Type B pancreatic cell (in vitro differentiated cells): ENCODE data around the gene NAV2. TPM values are rescaled to one million over a fixed set of nuclear protein-coding genes. Genes with fewer than 3 reads are reported as not detected.

Source experiments
- DNase-seq: peaks from one replicate; pipeline ENCODE4 v3.0.0; 2021; ENCODE audit warnings: mixed read lengths; ENCODE audit not compliant: unreplicated experiment; ENCODE audit errors: extremely low spot score
- H3K27ac Mint-ChIP-seq: 2 replicates; pipeline ENCODE4 v1.8.0; 2021; ENCODE audit warnings: mild to moderate bottlenecking, mixed read lengths
- H3K27me3 Mint-ChIP-seq: 2 replicates; pipeline ENCODE4 v1.8.0; 2021; ENCODE audit warnings: mixed read lengths
- H3K36me3 Mint-ChIP-seq: 2 replicates; pipeline ENCODE4 v1.8.0; 2021; ENCODE audit warnings: mixed read lengths
- H3K4me1 Mint-ChIP-seq: one replicate; pipeline ENCODE4 v1.8.0; 2021; ENCODE audit warnings: mixed read lengths; ENCODE audit not compliant: unreplicated experiment
- H3K4me3 Mint-ChIP-seq: 2 replicates; pipeline ENCODE4 v1.8.0; 2021; ENCODE audit warnings: mild to moderate bottlenecking, mixed read lengths
- H3K9me3 Mint-ChIP-seq: 2 replicates; pipeline ENCODE4 v1.8.0; 2021; ENCODE audit warnings: mixed read lengths
- CTCF ChIP-seq: fragments of 200-600 bp; sonication (generic); conservative IDR thresholded peaks from 2 replicates; pipeline ENCODE4 v1.5.0; 2021; ENCODE audit warnings: antibody characterized with exemption, mild to moderate bottlenecking
- total RNA-seq: library from RNA; stranded (reverse); gene quantifications from 2 replicates; pipeline ENCODE4 v1.2.1, GENCODE V29; 2021; ENCODE audit warnings: low replicate concordance

Gene NAV2
- total RNA-seq, 1 donor from 2014 or later: 54.2 TPM

- peaks cover 4% of the 10 kb centered on the region for H3K27me3 Mint-ChIP-seq
- no peak overlapping the region for H3K4me3 Mint-ChIP-seq
- H3K36me3 Mint-ChIP-seq: peaks cover 16% of the 10 kb centered on the region
- peak overlapping the region; percentile 33 for H3K27ac Mint-ChIP-seq
- no peak for DNase-seq
- peak; percentile 67 for TF ChIP-seq CTCF
- H3K4me1 Mint-ChIP-seq: peaks cover 38% of the 10 kb centered on the region
- no peaks in the 10 kb centered on the region for H3K9me3 Mint-ChIP-seq
These were observed 241.3 kb downstream of the NAV2 start for GRCh38 chr11:19953909-19954308.

- Mint-ChIP-seq H3K36me3 (peaks cover 10% of the 10 kb centered on the region), H3K9me3 (no peaks in the 10 kb centered on the region), H3K27ac (no peak overlapping the region), H3K27me3 (peaks cover 4% of the 10 kb centered on the region), H3K4me3 (no peak overlapping the region), H3K4me1 (peaks cover 45% of the 10 kb centered on the region)
- no peak for DNase-seq
- TF ChIP-seq CTCF: no peak
These were observed 242.3 kb downstream of the NAV2 start for GRCh38 chr11:19954899-19955298.

- Mint-ChIP-seq H3K36me3 (peaks cover 10% of the 10 kb centered on the region), H3K9me3 (no peaks in the 10 kb centered on the region), H3K4me1 (peaks cover 47% of the 10 kb centered on the region), H3K27ac (no peak overlapping the region), H3K27me3 (peaks cover 4% of the 10 kb centered on the region), H3K4me3 (no peak overlapping the region)
- no peak for TF ChIP-seq CTCF
- no peak for DNase-seq
These were observed 243.0 kb downstream of the NAV2 start for GRCh38 chr11:19955660-19956059.

GRCh38 chr11:19956228-19956627 lies 243.6 kb downstream of the NAV2 start:
- H3K27ac Mint-ChIP-seq: no peak overlapping the region
- no peaks in the 10 kb centered on the region for H3K9me3 Mint-ChIP-seq
- no peak for TF ChIP-seq CTCF
- H3K4me1 Mint-ChIP-seq: peaks cover 42% of the 10 kb centered on the region
- no peak for DNase-seq
- peaks cover 10% of the 10 kb centered on the region for H3K36me3 Mint-ChIP-seq
- no peak overlapping the region for H3K4me3 Mint-ChIP-seq
- peaks cover 4% of the 10 kb centered on the region for H3K27me3 Mint-ChIP-seq

GRCh38 chr11:19957294-19957943 lies 244.8 kb downstream of the NAV2 start:
- H3K4me1 Mint-ChIP-seq: peaks cover 35% of the 10 kb centered on the region
- H3K36me3 Mint-ChIP-seq: peaks cover 10% of the 10 kb centered on the region
- no peak overlapping the region for H3K4me3 Mint-ChIP-seq
- DNase-seq: no peak
- peaks cover 4% of the 10 kb centered on the region for H3K27me3 Mint-ChIP-seq
- no peaks in the 10 kb centered on the region for H3K9me3 Mint-ChIP-seq
- TF ChIP-seq CTCF: no peak
- no peak overlapping the region for H3K27ac Mint-ChIP-seq
